Measurements from ENCODE around the gene PTPRD. TPM values are rescaled to one million over a fixed set of nuclear protein-coding genes. Genes with fewer than 3 reads are reported as not detected.

The PTPRD gene
- total and polyA plus RNA-seq, 2 experiments from 2014 or later = 11.5 to 58.0 TPM

- Histone ChIP-seq H3F3A (replicated peaks; ENCODE audit: low read depth) (no peaks in the 10 kb centered on the region), H3K4me2 (no peak overlapping the region), H3K9me2 (ENCODE audit: insufficient read depth) (no peaks in the 10 kb centered on the region), H3K4me1 (ENCODE audit: insufficient read depth) (no peaks in the 10 kb centered on the region), H2AFZ (no peak overlapping the region), H3K79me2 (replicated peaks; ENCODE audit: insufficient read depth) (no peaks in the 10 kb centered on the region), H4K20me1 (replicated peaks; ENCODE audit: insufficient read depth) (no peaks in the 10 kb centered on the region), H3K27me3 (ENCODE audit: insufficient read depth) (no peaks in the 10 kb centered on the region), H3K4me3 (no peak overlapping the region), H3K36me3 (ENCODE audit: insufficient read depth) (no peaks in the 10 kb centered on the region), H3K27ac (ENCODE audit: low read depth) (no peak overlapping the region)
- TF ChIP-seq ZNF331 (CRISPR knock-in tag; IDR thresholded peaks at IDR 0.05; ENCODE audit: low read depth) (no peak), ZNF462 (CRISPR knock-in tag; IDR thresholded peaks at IDR 0.05) (no peak), ZNF114 (CRISPR knock-in tag; IDR thresholded peaks at IDR 0.05) (no peak), EZH2phosphoT487 (IDR thresholded peaks at IDR 0.05; ENCODE audit: unreplicated experiment) (no peak), CREB1 (CRISPR knock-in tag; IDR thresholded peaks at IDR 0.05; ENCODE audit: low read depth) (no peak), STAT1 (IDR thresholded peaks at IDR 0.05; ENCODE audit: unreplicated experiment) (no peak), REST (IDR thresholded peaks at IDR 0.05; ENCODE audit: unreplicated experiment) (no peak), CTCF (conservative IDR thresholded peaks at IDR 0.05; ENCODE audit: low read depth in 2 of 2) (no peak), EZH2 (IDR thresholded peaks at IDR 0.05; ENCODE audit: low read depth, unreplicated experiment) (no peak), JUNB (IDR thresholded peaks at IDR 0.05; ENCODE audit: unreplicated experiment) (no peak), NANOG (IDR thresholded peaks at IDR 0.05; ENCODE audit: borderline replicate concordance) (no peak), POLR2AphosphoS5 (IDR thresholded peaks at IDR 0.05; ENCODE audit: low read depth) (no peak)
- TF ChIP-seq, protein P1, sequence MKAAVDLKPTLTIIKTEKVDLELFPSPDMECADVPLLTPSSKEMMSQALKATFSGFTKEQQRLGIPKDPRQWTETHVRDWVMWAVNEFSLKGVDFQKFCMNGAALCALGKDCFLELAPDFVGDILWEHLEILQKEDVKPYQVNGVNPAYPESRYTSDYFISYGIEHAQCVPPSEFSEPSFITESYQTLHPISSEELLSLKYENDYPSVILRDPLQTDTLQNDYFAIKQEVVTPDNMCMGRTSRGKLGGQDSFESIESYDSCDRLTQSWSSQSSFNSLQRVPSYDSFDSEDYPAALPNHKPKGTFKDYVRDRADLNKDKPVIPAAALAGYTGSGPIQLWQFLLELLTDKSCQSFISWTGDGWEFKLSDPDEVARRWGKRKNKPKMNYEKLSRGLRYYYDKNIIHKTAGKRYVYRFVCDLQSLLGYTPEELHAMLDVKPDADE (IDR thresholded peaks at IDR 0.05) = no peak
- H3K4me3 Mint-ChIP-seq = no peak overlapping the region
- H3K27ac Mint-ChIP-seq = no peak overlapping the region
- no peaks in the 10 kb centered on the region for H3K36me3 Mint-ChIP-seq (ENCODE audit: low read depth)
- H3K27me3 Mint-ChIP-seq (ENCODE audit: insufficient read depth, low read depth, poor library complexity) = no peaks in the 10 kb centered on the region
- H3K9me3 Mint-ChIP-seq = peaks cover 2% of the 10 kb centered on the region; the same call in 1 of the 3 replicates
- H3K4me1 Mint-ChIP-seq = no peaks in the 10 kb centered on the region
- no peak for DNase-seq (ENCODE audit: low spot score)
- no peak for ATAC-seq
Measured at GRCh38 chr9:10594482-10594881, 18.3 kb downstream of the PTPRD start.
